ENCODE results near the gene PIR. TPM values are rescaled to one million over a fixed set of nuclear protein-coding genes. Genes with fewer than 3 reads are reported as not detected.
A peak's percentile ranks its signal among the peaks of the same experiment; 100 is the strongest.

Gene PIR
- total and polyA plus RNA-seq, 7 donors: 4.5 to 22.1 (median 11.6) TPM

GRCh38 chrX:15345976-15346375 lies 147.2 kb downstream of the PIR start:
- Histone ChIP-seq H3K9me3 (no peaks in the 10 kb centered on the region), H3K36me3 (no peaks in the 10 kb centered on the region), H3K27me3 (no peaks in the 10 kb centered on the region), H3K4me3 (no peak overlapping the region), H3K27ac (no peak overlapping the region), H3K4me1 (no peaks in the 10 kb centered on the region)
- DNase-seq: no peak
- WGBS, 2 donors: 83 to 84% methylated on average over 3 of the region's 3 CpGs
- no peak for TF ChIP-seq POLR2AphosphoS5 (IDR thresholded peaks at IDR 0.05)
- no peak for TF ChIP-seq POLR2A (IDR thresholded peaks at IDR 0.05)
- no peak for TF ChIP-seq CTCF (IDR thresholded peaks at IDR 0.05)
- TF ChIP-seq EP300 (IDR thresholded peaks at IDR 0.05): no peak
- intact Hi-C loops (cut with DNase I): loop anchor here (5.0 kb wide), 1 partner anchor 221 kb away; no protein-coding TSS in a partner anchor

GRCh38 chrX:15344106-15344505 lies 149.0 kb downstream of the PIR start:
- no peak overlapping the region for H3K4me3 ChIP-seq
- intact Hi-C loops (cut with DNase I): no loop called here
- DNase-seq: no peak
- H3K9me3 ChIP-seq: no peaks in the 10 kb centered on the region
- TF ChIP-seq CTCF (IDR thresholded peaks at IDR 0.05) (no peak), EP300 (IDR thresholded peaks at IDR 0.05) (no peak), POLR2AphosphoS5 (IDR thresholded peaks at IDR 0.05) (no peak), POLR2A (IDR thresholded peaks at IDR 0.05) (no peak)
- H3K36me3 ChIP-seq: no peaks in the 10 kb centered on the region
- H3K27ac ChIP-seq: no peak overlapping the region
- H3K4me1 ChIP-seq: no peaks in the 10 kb centered on the region
- no peaks in the 10 kb centered on the region for H3K27me3 ChIP-seq

DNA sequence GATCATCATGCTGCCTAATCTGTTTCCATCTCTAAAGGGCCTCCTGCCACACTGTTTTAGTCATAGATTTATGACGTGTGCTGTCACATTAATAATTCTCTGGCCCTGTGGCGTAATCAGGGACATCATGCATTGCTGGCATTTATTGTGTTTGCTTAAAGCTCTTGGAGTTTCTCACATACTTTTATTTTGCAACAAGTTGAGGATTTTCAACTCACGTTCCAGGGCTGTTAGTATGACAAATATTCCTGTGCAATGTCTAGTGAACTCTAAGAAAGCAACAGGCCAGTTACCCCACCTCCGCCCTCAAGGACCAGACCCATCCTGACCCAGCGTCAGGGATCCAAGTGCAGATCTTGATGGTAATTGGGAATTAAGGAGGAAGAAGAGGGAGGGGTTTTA lies 150.1 kb downstream of the PIR start:
- no peaks in the 10 kb centered on the region for H3K9me3 ChIP-seq
- H3K36me3 ChIP-seq: no peaks in the 10 kb centered on the region
- TF ChIP-seq POLR2A (IDR thresholded peaks at IDR 0.05): no peak
- no peak overlapping the region for H3K27ac ChIP-seq
- WGBS, 2 donors: 53 to 68% methylated on average over 5 of the region's 5 CpGs
- intact Hi-C loops (cut with DNase I): no loop called here
- H3K27me3 ChIP-seq: no peaks in the 10 kb centered on the region
- H3K4me3 ChIP-seq: no peak overlapping the region
- no peaks in the 10 kb centered on the region for H3K4me1 ChIP-seq
- DNase-seq: no peak

- Histone ChIP-seq H3K9me3 (no peaks in the 10 kb centered on the region), H3K27ac (no peak overlapping the region), H3K27me3 (no peaks in the 10 kb centered on the region), H3K4me3 (no peak overlapping the region), H3K4me1 (no peaks in the 10 kb centered on the region), H3K36me3 (no peaks in the 10 kb centered on the region)
- TF ChIP-seq POLR2A (IDR thresholded peaks at IDR 0.05) (no peak), EP300 (IDR thresholded peaks at IDR 0.05) (no peak), CTCF (IDR thresholded peaks at IDR 0.05) (no peak), POLR2AphosphoS5 (IDR thresholded peaks at IDR 0.05) (no peak)
- intact Hi-C loops (cut with DNase I): no loop called here
- WGBS, 2 donors: 95 to 99% methylated on average over 2 of the region's 2 CpGs
- no peak for DNase-seq
Measured at GRCh38 chrX:15340867-15341266, 152.3 kb downstream of the PIR start.

GRCh38 chrX:15336023-15336413 lies 157.1 kb downstream of the PIR start:
- peaks cover 0 to 5% (median 0%) of the 10 kb centered on the region in 4 donors for H3K4me1 ChIP-seq
- intact Hi-C loops (cut with DNase I): loop anchor here (5.0 to 10.0 kb wide), 2 partner anchors 159 to 341 kb away; partner anchors contain the start of gene PIR
- TF ChIP-seq EP300 (IDR thresholded peaks at IDR 0.05): no peak
- TF ChIP-seq POLR2A (IDR thresholded peaks at IDR 0.05): no peak
- no peak for TF ChIP-seq POLR2AphosphoS5 (IDR thresholded peaks at IDR 0.05)
- no peak for TF ChIP-seq CTCF (IDR thresholded peaks at IDR 0.05)
- no peaks in the 10 kb centered on the region for H3K27me3 ChIP-seq
- 0 to 1% methylated on average over 10 of the region's 10 CpGs for WGBS, 2 donors
- peaks cover 0 to 8% (median 0%) of the 10 kb centered on the region in 4 donors for H3K36me3 ChIP-seq
- DNase-seq: no peak
- peak overlapping the region; percentile 6 to 78 (median 73) for H3K4me3 ChIP-seq
- no peaks in the 10 kb centered on the region for H3K9me3 ChIP-seq
- H3K27ac ChIP-seq: peak overlapping the region; percentile 54 to 78 (median 61)
